GOT3 (cell line): ENCODE results near the gene DAND5.
A peak's percentile ranks its signal among the peaks of the same experiment; 100 is the strongest.
"Not testable (repeated sequence)": the region's sequence is repeated elsewhere in the genome, so short reads cannot be mapped to it uniquely, and the experiment has no call there.

Experiments used
- DNase-seq: peaks from one replicate; lab custom pipeline; 2025; ENCODE audit warnings: mixed read lengths; lab: John Stamatoyannopoulos, UW

The DAND5 gene

GRCh38 chr19:12967907-12968306, 1.5 kb upstream of the DAND5 start:
- DNase-seq: no peak

- DNase-seq: no peak
Observed at GRCh38 chr19:12970070-12970820, 869 bp downstream of the DAND5 start.

- no peak for DNase-seq
Observed at GRCh38 chr19:12973236-12973635, 3.9 kb downstream of the DAND5 start.

GRCh38 chr19:12974301-12975220, 5.2 kb downstream of the DAND5 start:
- DNase-seq: no peak

GRCh38 chr19:12975221-12975741, 5.9 kb downstream of the DAND5 start:
- DNase-seq: no peak

GRCh38 chr19:12976109-12976508, 6.7 kb downstream of the DAND5 start:
- DNase-seq: not testable (repeated sequence)

- DNase-seq: no peak
Observed at GRCh38 chr19:12979974-12980373, 10.6 kb downstream of the DAND5 start.

- no peak for DNase-seq
Observed at GRCh38 chr19:12982648-12983047, 13.3 kb downstream of the DAND5 start.

- no peak for DNase-seq
Observed at GRCh38 chr19:12983091-12983490, 13.7 kb downstream of the DAND5 start.

GRCh38 chr19:12983542-12984142, 14.3 kb downstream of the DAND5 start:
- DNase-seq: peak; percentile 45

- DNase-seq: no peak
Observed at GRCh38 chr19:12984143-12984627, 14.8 kb downstream of the DAND5 start.

- DNase-seq: no peak
Observed at GRCh38 chr19:12984683-12985048, 15.3 kb downstream of the DAND5 start.

GRCh38 chr19:12985049-12985776, 15.8 kb downstream of the DAND5 start:
- DNase-seq: no peak

GRCh38 chr19:12986726-12987125, 17.4 kb downstream of the DAND5 start:
- DNase-seq: no peak

- no peak for DNase-seq
Observed at GRCh38 chr19:12987190-12987589, 17.8 kb downstream of the DAND5 start.

GRCh38 chr19:12987781-12988180, 18.4 kb downstream of the DAND5 start:
- DNase-seq: no peak

- no peak for DNase-seq
Observed at GRCh38 chr19:12990431-12990830, 21.1 kb downstream of the DAND5 start.

- no peak for DNase-seq
Observed at GRCh38 chr19:12990853-12991252, 21.5 kb downstream of the DAND5 start.

GRCh38 chr19:12991296-12991695, 21.9 kb downstream of the DAND5 start:
- no peak for DNase-seq

- DNase-seq: no peak
Observed at GRCh38 chr19:12992729-12993128, 23.4 kb downstream of the DAND5 start.

GRCh38 chr19:12993562-12993961, 24.2 kb downstream of the DAND5 start:
- DNase-seq: no peak
